NCI-H2029 treated with DMSO at 0.1 percent for 48 hours (cell line): Measurements from ENCODE around the gene B3GAT3.
"Not testable (repeated sequence)": the region's sequence is repeated elsewhere in the genome, so short reads cannot be mapped to it uniquely, and the experiment has no call there.

Experiments
- DNase-seq: peaks from one replicate; lab custom pipeline; 2025; lab: John Stamatoyannopoulos, UW

Gene B3GAT3

DNA sequence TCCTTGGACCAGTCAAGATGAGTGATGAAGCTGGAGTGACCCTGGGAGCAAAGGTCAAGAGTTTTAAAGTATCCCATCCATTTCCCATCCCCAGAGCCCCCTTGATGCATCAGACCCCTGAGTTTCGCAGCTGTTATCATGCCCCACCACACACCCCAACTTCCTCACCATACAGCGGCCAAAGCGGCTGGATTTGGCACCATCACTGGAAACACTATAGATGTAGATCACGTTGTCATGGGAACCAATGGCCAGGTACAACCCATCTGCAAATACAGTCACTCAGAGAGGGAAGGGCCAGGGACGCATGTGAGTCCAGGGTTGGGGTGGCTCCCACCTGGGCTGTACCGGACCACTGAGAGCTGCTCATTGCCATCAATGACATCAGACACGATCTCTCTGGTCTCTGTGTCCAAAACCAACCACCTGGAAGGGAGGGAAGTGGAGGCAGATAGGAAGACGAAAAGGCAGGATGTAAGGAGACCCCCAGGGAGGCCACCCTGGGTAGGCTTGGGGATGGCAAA, 17.9 kb downstream of the B3GAT3 start:
- no peak for DNase-seq

DNA sequence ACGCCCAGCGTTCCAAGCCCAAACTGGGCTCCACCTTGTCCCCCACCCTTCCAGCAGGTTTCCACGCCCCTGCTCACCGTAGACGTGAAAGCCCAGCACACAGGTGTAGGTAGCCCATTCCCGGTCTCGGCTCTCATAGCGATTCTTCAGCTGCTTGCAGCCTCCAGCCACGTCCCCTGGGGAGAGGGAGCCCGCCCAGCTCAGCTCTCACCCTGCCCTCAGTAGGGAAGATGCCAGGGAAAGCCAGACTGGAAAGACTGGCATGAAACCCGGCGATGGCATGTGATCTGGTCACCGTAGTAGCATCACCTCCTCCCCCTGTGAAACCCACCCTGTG, 18.7 kb downstream of the B3GAT3 start:
- no peak for DNase-seq

GRCh38 chr11:62602141-62603071, 19.4 kb downstream of the B3GAT3 start:
- peak; percentile 39 for DNase-seq

- DNase-seq = peak; percentile 92
Observed at GRCh38 chr11:62601372-62602140, 20.2 kb downstream of the B3GAT3 start, which contains the start of gene MTA2. Gene MTA2 (minus strand): TSS chr11:62601865. CDS start chr11:62601450, 415 bp downstream.

DNA sequence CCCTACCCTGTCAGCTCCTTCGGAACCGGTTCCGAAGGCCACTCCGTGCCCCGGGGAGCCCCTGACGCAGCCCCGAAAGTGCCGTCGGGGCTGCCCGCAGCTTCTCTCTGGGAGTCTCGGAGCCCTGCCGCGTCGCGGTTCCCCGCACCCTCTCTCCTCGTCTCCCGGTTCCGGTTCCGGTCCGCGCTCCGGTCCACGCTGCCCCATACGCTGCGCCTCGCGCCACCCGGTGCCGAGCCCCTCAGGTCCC, 20.7 kb downstream of the B3GAT3 start:
- DNase-seq = peak; percentile 16

GRCh38 chr11:62600367-62601121, 21.2 kb downstream of the B3GAT3 start:
- no peak for DNase-seq

- no peak for DNase-seq
Observed at GRCh38 chr11:62599901-62600300, 21.9 kb downstream of the B3GAT3 start.

GRCh38 chr11:62599069-62599696, 22.6 kb downstream of the B3GAT3 start:
- DNase-seq = peak; percentile 64

DNA sequence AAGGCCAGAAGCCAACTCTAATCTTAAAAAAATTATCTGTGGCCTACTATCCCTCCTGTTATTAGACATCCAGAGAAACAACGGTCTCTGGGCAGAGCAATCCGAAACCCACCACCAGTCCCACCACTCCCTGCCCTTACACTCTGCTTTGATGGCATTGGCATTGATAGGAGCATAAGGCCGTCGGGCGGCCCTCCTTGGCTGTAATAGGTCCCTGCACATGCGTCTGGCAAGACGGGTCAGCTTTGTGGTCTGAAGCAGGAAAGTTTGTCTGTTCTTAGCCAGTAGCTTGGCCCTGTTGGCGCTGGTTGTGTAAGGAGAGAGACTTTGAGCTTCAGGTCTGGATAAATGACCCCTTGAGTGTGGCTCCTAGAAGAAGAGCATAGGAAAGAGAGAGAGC, 26.7 kb downstream of the B3GAT3 start:
- no peak for DNase-seq

GRCh38 chr11:62593434-62594044, 28.2 kb downstream of the B3GAT3 start:
- peak; percentile 6 for DNase-seq

DNA sequence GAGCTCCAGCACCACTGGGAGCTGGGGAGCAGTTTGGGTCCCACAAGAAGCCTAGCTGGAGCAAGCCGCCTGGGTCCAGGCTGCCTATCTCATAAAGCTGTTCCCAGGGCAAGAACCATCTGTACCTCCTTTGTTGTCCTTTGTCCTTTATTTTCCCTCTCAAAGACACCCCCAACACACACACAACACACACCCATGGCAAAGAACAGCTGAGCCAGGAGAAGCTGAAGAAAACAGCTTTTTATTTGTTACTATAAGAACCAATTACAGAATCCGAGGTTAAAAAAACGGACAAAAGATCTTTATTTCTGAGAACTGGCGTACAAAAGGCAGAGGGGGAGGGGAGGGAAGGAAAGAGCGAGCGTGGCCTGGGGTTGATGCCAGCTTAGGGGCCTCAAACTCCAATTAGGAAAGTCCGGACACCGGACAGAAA, 28.8 kb downstream of the B3GAT3 start:
- no peak for DNase-seq

DNA sequence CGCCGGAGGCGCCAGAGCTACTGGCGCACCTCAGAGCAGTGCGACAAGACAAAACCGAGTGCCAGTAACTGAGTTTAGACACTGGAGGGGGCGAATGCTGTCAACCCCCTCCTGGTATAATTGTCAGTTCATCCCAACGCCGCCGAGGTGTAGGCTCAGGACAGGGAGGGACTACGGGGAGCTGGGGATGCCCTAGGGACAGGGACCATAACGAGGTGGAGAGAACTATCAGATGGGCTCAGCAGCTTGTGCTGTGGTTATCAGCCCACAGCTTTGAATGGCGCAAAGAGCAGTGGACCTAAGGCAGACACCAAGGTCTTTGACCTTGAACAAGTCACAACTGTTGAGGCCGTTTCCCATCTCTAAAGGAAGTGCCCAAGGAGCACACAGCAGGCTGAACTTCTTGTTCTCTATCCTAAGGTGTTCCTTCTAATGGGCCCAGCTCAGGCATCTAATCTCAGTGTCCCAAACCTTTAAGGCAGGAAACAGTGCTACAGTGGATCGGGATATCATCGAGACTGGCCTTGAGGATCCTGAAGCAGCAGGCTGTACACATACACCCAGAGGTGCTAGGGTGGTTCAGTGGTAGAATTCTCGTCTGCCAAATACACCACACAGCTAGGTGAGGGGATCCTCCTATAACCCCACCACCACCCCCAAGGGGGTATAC, 29.5 kb downstream of the B3GAT3 start:
- no peak for DNase-seq

DNA sequence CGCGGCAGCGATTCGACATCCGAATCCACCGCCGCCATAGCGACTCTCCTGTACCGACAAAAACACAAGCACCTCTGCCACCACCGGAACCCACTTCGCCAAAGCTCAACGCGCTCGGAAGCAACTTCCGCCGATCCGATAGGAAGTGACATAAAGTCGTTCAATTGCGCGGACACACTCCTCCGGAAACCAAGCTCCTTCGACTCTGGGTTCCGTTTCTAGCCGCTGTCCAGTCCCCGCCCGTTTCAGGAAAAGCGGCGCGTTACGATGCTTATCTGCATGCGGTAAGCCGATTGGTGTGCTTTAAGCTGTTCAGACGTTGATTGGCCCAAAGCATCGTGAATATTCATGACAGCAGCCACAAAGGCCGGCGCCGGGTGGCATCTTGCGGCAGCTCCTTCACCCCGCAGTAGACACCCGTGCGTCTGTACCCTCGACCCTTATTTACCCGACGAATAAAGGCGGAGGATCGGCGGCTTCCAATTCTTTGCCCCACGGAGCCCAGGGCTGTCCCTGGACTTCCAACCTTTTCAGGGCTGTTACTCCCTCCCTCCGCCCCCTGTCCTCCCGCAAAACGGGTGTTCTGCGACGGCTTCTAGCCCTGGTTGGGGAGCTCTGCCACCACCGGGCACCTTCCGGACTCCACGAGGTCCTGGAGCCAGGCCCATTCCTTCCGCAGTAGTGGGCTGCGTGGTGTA, 30.2 kb downstream of the B3GAT3 start, which contains the start of gene TUT1:
Gene TUT1 (minus strand): TSS at position 76 of the 698 bp plus-strand sequence. CDS start 38 bp downstream, at position 38.
- peak; percentile 98 for DNase-seq

- DNase-seq = no peak
Observed at GRCh38 chr11:62588966-62589637, 32.7 kb downstream of the B3GAT3 start.

DNA sequence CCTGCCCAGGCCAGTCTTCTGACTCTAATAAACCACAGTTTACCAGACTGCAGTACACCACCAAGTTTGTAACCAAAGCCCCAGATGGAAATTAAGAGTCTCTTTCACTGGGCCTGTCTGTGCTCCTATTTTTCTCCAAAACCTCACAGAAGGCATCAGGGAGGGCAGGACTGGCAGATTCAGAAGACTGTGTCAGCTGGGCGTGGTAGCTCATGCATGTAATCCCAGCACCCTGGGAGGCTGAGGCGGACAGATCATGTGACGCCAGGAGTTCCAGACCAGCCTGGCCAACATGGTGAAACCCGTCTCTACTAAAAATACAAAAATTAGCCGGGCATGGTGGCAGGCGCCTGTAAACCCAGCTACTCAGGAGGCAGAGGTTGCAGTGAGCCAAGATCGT, 36.4 kb downstream of the B3GAT3 start:
- not testable (repeated sequence) for DNase-seq

DNA sequence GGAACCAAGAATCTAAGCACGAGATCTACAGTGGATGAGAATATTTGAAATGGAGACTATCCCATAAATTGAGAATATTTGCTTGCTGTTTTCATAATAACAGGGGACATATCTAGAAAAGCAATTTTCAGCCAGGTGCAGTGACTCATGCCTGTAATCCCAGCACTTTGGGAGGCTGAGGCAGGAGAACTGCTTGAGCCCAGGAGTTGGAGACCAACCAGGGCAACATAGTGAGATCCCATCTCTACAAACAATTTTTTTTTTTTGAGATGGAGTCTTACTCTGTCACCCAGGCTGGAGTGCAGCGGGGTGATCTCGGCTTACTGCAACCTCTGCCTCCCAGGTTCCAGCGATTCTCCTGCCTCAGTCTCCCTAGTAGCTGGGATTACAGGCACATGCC, 40.1 kb downstream of the B3GAT3 start:
- not testable (repeated sequence) for DNase-seq

- DNase-seq = no peak
Observed at GRCh38 chr11:62580959-62581715, 40.6 kb downstream of the B3GAT3 start.

- DNase-seq = no peak
Observed at GRCh38 chr11:62579252-62579651, 42.5 kb downstream of the B3GAT3 start.

DNA sequence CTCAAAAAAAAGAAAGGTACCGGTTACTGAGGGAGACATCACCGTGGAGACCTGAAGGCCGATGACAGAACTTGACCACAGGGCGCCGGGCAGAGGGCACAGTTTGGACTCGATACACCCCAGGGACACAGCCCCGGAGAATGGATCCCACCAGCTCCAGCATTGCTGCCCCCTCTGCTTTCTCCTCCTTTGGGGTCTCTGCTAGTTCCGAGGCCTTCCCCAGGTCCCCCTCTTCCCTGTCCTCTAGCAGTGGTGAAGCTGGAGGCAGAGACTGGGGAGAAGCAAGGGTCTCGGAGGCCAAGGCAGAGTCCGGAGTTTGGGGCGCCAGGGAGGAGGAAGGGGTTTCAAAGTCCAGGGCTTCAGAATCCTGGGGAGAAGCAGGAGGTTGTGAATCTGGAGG, 43.2 kb downstream of the B3GAT3 start:
- DNase-seq = no peak
